Sigmoid colon (tissue), 4 donors: ENCODE results near the gene B4GALT4.
"Not testable (repeated sequence)": the region's sequence is repeated elsewhere in the genome, so short reads cannot be mapped to it uniquely, and the experiment has no call there.

Source experiments
- EP300 ChIP-seq, 4 donors: sonication (generic); formaldehyde crosslinking; IDR thresholded peaks; one replicate each; pipeline ENCODE4 v1.6.1; 2017; ENCODE audit warnings: antibody characterized with exemption in 4 of 4
- POLR2AphosphoS5 ChIP-seq, 4 donors: sonication (generic); formaldehyde crosslinking; IDR thresholded peaks; one replicate each; pipeline ENCODE4 v1.6.1; 2017; ENCODE audit warnings: antibody characterized with exemption in 4 of 4
- TF ChIP-seq, protein P1 (sequence below), 4 experiments: fragments of 450-650 bp in 3 of 4; fragments of 200-600 bp in 1 of 4; IDR thresholded peaks; one replicate each; pipeline ENCODE4 v1.5.1; 2016 to 2019; ENCODE audit warnings: antibody characterized with exemption in 4 of 4, mild to moderate bottlenecking in 3 of 4, moderate library complexity in 2 of 4

DNA sequence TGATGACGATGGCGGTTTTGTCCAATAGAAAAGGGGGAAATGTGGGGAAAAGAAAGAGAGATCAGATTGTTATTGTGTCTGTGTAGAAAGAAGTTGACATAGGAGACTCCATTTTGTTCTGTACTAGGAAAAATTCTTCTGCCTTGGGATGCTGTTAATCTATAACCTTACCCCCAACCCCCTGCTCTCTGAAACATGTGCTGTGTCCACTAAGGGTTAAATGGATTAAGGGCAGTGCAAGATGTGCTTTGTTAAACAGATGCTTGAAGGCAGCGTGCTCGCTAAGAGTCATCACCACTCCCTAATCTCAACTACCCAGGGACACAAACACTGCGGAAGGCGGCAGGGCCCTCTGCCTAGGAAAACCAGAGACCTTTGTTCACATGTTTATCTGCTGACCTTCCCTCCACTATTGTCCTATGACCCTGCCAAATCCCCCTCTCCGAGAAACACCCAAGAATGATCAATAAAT, 2.4 kb upstream of the B4GALT4 start:
- TF ChIP-seq, protein P1, sequence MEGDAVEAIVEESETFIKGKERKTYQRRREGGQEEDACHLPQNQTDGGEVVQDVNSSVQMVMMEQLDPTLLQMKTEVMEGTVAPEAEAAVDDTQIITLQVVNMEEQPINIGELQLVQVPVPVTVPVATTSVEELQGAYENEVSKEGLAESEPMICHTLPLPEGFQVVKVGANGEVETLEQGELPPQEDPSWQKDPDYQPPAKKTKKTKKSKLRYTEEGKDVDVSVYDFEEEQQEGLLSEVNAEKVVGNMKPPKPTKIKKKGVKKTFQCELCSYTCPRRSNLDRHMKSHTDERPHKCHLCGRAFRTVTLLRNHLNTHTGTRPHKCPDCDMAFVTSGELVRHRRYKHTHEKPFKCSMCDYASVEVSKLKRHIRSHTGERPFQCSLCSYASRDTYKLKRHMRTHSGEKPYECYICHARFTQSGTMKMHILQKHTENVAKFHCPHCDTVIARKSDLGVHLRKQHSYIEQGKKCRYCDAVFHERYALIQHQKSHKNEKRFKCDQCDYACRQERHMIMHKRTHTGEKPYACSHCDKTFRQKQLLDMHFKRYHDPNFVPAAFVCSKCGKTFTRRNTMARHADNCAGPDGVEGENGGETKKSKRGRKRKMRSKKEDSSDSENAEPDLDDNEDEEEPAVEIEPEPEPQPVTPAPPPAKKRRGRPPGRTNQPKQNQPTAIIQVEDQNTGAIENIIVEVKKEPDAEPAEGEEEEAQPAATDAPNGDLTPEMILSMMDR (IDR thresholded peaks at IDR 0.05) = not testable (repeated sequence)
- TF ChIP-seq EP300, POLR2AphosphoS5 (IDR thresholded peaks at IDR 0.05): not testable (repeated sequence)
